Mononuclear cell (primary cell): ENCODE data around the gene NCLN. TPM values are rescaled to one million over a fixed set of nuclear protein-coding genes. Genes with fewer than 3 reads are reported as not detected.
A peak's percentile ranks its signal among the peaks of the same experiment; 100 is the strongest.

ENCODE experiments used
- H3K27me3 ChIP-seq: 2 replicates; pipeline ENCODE4 v1.6.0; 2011; ENCODE audit warnings: low read length, control low read depth; ENCODE audit not compliant: insufficient read depth
- H3K4me1 ChIP-seq: 2 replicates; pipeline ENCODE4 v1.5.1; 2011; ENCODE audit warnings: mild to moderate bottlenecking, low read length, control low read depth; ENCODE audit not compliant: insufficient read depth
- H3K4me3 ChIP-seq: 2 replicates; pipeline ENCODE4 v1.5.1; 2011; ENCODE audit warnings: mild to moderate bottlenecking, low read length, moderate library complexity
- H3K9me3 ChIP-seq: 2 replicates; pipeline ENCODE4 v1.5.1; 2011; ENCODE audit warnings: low read depth, mild to moderate bottlenecking, control low read depth, low read length
- total RNA-seq: library from RNA; depleted of rRNA; stranded (reverse); fragments of >200 nt; gene quantifications from one replicate; pipeline ENCODE4 v1.2.3, GENCODE V29; 2012

Gene NCLN
- total RNA-seq, result 29.7 TPM

GRCh38 chr19:3185461-3186159, at the start of gene NCLN:
NCLN (plus strand) TSS chr19:3185930; CDS start chr19:3186031, 101 bp downstream.
- Histone ChIP-seq H3K27me3 (no peaks in the 10 kb centered on the region), H3K4me3 (peak within 1 kb of the TSS; percentile 72), H3K4me1 (peaks cover 88% of the 10 kb centered on the region), H3K9me3 (no peaks in the 10 kb centered on the region)

DNA sequence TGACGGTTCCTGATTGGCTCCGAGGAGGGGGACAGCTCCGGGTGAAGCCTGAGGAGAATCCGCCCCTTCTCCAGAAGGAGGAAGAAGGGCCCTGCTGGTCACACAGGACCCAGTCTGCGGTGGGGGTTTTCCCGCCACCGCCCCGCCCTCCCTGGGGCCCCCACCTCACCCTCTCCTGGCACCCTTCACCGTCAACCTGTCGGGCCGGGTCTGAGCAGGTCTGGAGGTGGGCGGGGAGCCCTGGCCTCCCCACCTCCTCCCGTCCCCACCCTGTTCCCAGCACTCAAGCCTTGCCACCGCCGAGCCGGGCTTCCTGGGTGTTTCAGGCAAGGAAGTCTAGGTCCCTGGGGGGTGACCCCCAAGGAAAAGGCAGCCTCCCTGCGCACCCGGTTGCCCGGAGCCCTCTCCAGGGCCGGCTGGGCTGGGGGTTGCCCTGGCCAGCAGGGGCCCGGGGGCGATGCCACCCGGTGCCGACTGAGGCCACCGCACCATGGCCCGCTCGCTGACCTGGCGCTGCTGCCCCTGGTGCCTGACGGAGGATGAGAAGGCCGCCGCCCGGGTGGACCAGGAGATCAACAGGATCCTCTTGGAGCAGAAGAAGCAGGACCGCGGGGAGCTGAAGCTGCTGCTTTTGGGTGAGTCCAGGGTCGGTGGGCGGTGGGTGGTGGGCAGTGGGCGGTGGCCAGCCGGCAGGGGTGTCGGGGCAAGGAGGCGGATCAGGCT, 49.6 kb upstream of the NCLN start, which contains the start of gene GNA15:
TSS of gene GNA15 (plus strand) at position 73 of the 723 bp plus-strand sequence. CDS start at position 491, 418 bp downstream.
- Histone ChIP-seq H3K27me3 (no peaks in the 10 kb centered on the region), H3K9me3 (no peaks in the 10 kb centered on the region), H3K4me3 (peak within 1 kb of the TSS; percentile 62), H3K4me1 (peaks cover 57% of the 10 kb centered on the region)

- H3K4me1 ChIP-seq, result peaks cover 62% of the 10 kb centered on the region
Observed at GRCh38 chr19:3136684-3137055, 49.1 kb upstream of the NCLN start.

DNA sequence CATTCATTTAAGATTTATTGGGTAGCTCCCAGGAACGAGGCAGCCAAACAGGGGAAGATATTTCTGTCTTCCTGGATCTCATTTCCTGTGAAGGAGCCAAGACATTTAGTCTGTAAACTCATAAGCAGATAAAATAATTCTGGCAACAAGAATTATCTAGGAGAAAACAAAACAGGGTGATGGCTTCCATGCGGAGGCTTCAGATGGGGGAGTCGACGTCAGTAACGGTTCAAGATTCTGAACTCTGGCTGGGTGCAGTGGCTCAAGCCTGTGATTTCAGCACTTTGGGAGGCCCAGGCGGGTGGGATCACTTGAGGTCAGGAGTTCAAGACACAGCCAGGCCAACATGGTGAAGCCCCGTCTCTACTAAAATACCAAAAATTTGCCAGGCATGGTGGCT, 48.6 kb upstream of the NCLN start:
- Histone ChIP-seq H3K9me3 (no peaks in the 10 kb centered on the region), H3K27me3 (no peaks in the 10 kb centered on the region), H3K4me3 (peak overlapping the region; percentile 62), H3K4me1 (peaks cover 65% of the 10 kb centered on the region)

More at GRCh38 chr19:3136684-3137055, 49.1 kb upstream of the NCLN start:
- Histone ChIP-seq H3K27me3 (no peaks in the 10 kb centered on the region), H3K9me3 (no peaks in the 10 kb centered on the region), H3K4me3 (peak overlapping the region; percentile 62)

- no peaks in the 10 kb centered on the region for H3K27me3 ChIP-seq
- no peaks in the 10 kb centered on the region for H3K9me3 ChIP-seq
- no peak overlapping the region for H3K4me3 ChIP-seq
- H3K4me1 ChIP-seq, result peaks cover 65% of the 10 kb centered on the region
Observed at GRCh38 chr19:3138268-3138667, 47.5 kb upstream of the NCLN start.

- Histone ChIP-seq H3K4me3 (no peak overlapping the region), H3K4me1 (peaks cover 62% of the 10 kb centered on the region), H3K9me3 (no peaks in the 10 kb centered on the region), H3K27me3 (no peaks in the 10 kb centered on the region)
Observed at GRCh38 chr19:3140667-3141038, 45.1 kb upstream of the NCLN start.

GRCh38 chr19:3142292-3142670, 43.4 kb upstream of the NCLN start:
- H3K4me1 ChIP-seq, result peaks cover 59% of the 10 kb centered on the region
- no peak overlapping the region for H3K4me3 ChIP-seq
- no peaks in the 10 kb centered on the region for H3K9me3 ChIP-seq
- H3K27me3 ChIP-seq, result no peaks in the 10 kb centered on the region

GRCh38 chr19:3142781-3143337, 42.9 kb upstream of the NCLN start:
- Histone ChIP-seq H3K4me3 (no peak overlapping the region), H3K4me1 (peaks cover 54% of the 10 kb centered on the region), H3K9me3 (no peaks in the 10 kb centered on the region), H3K27me3 (no peaks in the 10 kb centered on the region)

- no peaks in the 10 kb centered on the region for H3K9me3 ChIP-seq
- peaks cover 39% of the 10 kb centered on the region for H3K4me1 ChIP-seq
- H3K27me3 ChIP-seq, result no peaks in the 10 kb centered on the region
- no peak overlapping the region for H3K4me3 ChIP-seq
Observed at GRCh38 chr19:3145909-3146676, 39.6 kb upstream of the NCLN start.

GRCh38 chr19:3146677-3147100, 39.0 kb upstream of the NCLN start:
- Histone ChIP-seq H3K9me3 (no peaks in the 10 kb centered on the region), H3K27me3 (no peaks in the 10 kb centered on the region), H3K4me3 (no peak overlapping the region), H3K4me1 (peaks cover 33% of the 10 kb centered on the region)

DNA sequence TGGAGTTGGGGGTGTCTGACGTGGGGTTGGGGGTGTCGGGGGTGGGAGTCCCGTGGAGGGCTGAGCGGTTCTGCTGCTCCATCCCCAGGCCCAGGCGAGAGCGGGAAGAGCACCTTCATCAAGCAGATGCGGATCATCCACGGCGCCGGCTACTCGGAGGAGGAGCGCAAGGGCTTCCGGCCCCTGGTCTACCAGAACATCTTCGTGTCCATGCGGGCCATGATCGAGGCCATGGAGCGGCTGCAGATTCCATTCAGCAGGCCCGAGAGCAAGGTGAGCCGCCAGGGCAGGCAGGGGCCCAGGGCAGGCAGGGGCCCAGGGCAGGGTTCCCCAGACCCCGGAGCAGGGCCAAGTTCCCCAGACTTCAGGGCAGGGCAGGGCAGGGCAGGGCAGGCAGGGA, 37.2 kb upstream of the NCLN start:
- no peaks in the 10 kb centered on the region for H3K9me3 ChIP-seq
- H3K4me1 ChIP-seq, result peaks cover 15% of the 10 kb centered on the region
- no peaks in the 10 kb centered on the region for H3K27me3 ChIP-seq
- no peak overlapping the region for H3K4me3 ChIP-seq

DNA sequence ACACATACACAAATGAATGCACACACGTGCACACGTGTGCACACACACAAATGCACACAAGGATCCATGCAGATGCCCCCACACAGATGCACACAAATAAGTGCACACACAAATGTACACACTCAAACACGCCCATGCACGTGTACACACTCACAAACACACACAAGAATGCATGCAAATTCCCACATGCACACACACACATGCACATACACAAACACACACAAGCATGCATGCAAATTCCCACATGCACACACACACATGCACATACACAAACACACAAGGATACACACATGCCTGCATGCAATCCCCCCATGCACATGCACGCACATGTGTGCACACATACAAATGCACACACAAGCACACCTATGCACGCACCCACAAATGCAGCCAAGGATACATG, 36.6 kb upstream of the NCLN start:
- H3K4me3 ChIP-seq, result no peak overlapping the region

GRCh38 chr19:3149526-3150505, 35.9 kb upstream of the NCLN start:
- H3K27me3 ChIP-seq, result no peaks in the 10 kb centered on the region

More for the DNA sequence above, 36.6 kb upstream of the NCLN start:
- Histone ChIP-seq H3K27me3 (no peaks in the 10 kb centered on the region), H3K4me1 (peaks cover 13% of the 10 kb centered on the region), H3K9me3 (no peaks in the 10 kb centered on the region)

DNA sequence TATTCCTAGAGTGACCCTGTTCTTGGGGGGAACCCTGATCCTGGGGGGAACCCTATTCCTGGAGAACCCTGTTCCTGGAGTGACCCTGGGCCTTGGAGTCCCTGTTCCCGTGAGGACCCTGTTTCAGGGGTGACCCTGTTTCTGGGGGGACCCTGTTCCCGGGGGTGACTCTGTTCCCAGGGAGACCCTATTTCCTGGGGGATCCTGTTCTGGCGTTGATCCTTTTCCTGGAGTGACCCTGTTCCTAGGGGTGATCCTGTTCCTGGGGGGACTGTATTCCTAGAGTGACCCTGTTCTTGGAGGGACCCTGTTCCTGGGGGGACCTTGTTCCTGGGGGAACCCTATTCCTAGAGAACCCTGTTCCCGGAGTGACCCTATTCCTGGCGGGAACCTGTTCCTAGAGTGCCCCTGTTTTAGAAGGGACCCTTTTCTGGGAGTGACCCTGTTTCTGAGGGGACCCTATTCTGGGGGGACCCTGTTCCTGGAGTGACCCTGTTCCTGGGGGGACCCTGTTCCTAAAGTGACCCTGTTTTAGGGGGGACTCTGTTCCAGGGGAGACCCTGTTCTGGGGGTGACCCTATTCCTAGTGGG, 34.9 kb upstream of the NCLN start:
- Histone ChIP-seq H3K4me1 (peaks cover 23% of the 10 kb centered on the region), H3K9me3 (no peaks in the 10 kb centered on the region), H3K27me3 (no peaks in the 10 kb centered on the region), H3K4me3 (no peak overlapping the region)

More at GRCh38 chr19:3149526-3150505, 35.9 kb upstream of the NCLN start:
- Histone ChIP-seq H3K9me3 (no peaks in the 10 kb centered on the region), H3K4me3 (no peak overlapping the region), H3K4me1 (peaks cover 19% of the 10 kb centered on the region)
